ENCODE measurements around the gene CREBBP. TPM values are rescaled to one million over a fixed set of nuclear protein-coding genes. Genes with fewer than 3 reads are reported as not detected.

The CREBBP gene
- total RNA-seq, 1 experiment from 2014 or later: 79.1 TPM

DNA sequence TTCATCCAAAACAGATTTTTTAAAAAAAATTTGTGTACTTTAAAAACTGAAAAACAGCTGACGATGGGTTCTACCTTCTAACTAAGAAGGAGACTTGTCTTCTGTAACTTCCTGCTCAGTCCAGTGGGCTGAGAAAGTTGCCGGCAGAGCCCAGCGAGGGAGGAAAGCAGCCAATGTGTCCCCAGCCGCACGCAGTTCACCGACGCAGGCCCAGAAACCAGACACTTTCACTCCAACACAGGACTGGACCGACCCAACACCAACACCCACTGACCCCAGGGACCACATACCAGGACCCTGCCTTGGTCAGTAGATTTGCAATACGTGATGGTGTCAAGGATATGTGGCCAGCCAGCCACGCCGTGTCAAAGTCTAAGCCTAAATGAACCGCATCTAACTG is 188.8 kb downstream of the CREBBP start:
- H3K27ac ChIP-seq (ENCODE audit: insufficient read length, low read depth, low read length): no peak overlapping the region
- TF ChIP-seq CTCF (conservative IDR thresholded peaks at IDR 0.05): no peak; the same call in 2 of the 3 replicates
- H3K9me3 Mint-ChIP-seq: no peaks in the 10 kb centered on the region

More for the DNA sequence above, 188.8 kb downstream of the CREBBP start:
- no peak overlapping the region for H3T11ph ChIP-seq (ENCODE audit: low read length)
- H3K27me3 ChIP-seq (ENCODE audit: insufficient read depth, low read length): no peaks in the 10 kb centered on the region
- H3K4me2 ChIP-seq (ENCODE audit: insufficient read depth, insufficient read length, low read length): no peak overlapping the region
- H3K9me3 ChIP-seq (ENCODE audit: control insufficient read depth, low read depth, low read length): no peaks in the 10 kb centered on the region
- H3K4me1 Mint-ChIP-seq: peaks cover 7 to 13% of the 10 kb centered on the region in 2 experiments; a peak in 3 of 4 replicates
- H3K23me2 ChIP-seq (ENCODE audit: insufficient read length, low read depth, low read length, poor library complexity, severe bottlenecking): no peaks in the 10 kb centered on the region
- no peak overlapping the region for H4K5ac ChIP-seq (ENCODE audit: insufficient read length, low read depth, low read length)
- H2BK5ac ChIP-seq (ENCODE audit: insufficient read length, low read length): no peak overlapping the region
- H4K8ac ChIP-seq (replicated peaks; ENCODE audit: insufficient read length, low read depth, low read length): no peak overlapping the region
- no peak overlapping the region for H2BK15ac ChIP-seq (ENCODE audit: low read depth, low read length)
- H2AFZ ChIP-seq (ENCODE audit: low read length): no peak overlapping the region
- H3K4me3 Mint-ChIP-seq: no peak overlapping the region
- no peak for DNase-seq
- no peak overlapping the region for H2AK5ac ChIP-seq (ENCODE audit: insufficient read length, low read length)
- no peak overlapping the region for H3K14ac ChIP-seq (ENCODE audit: insufficient read depth, low read length)
- no peaks in the 10 kb centered on the region for H3K79me1 ChIP-seq (ENCODE audit: insufficient read depth, low read depth, low read length, poor library complexity, severe bottlenecking)
- H3K27ac Mint-ChIP-seq: 0 out of 7 replicates have a peak overlapping the region, but pooled peaks of 2 of the 3 experiments have one; percentile 44 to 45
- no peak overlapping the region for H3K18ac ChIP-seq (ENCODE audit: insufficient read length, low read depth, low read length)
- no peak overlapping the region for H2BK20ac ChIP-seq (ENCODE audit: low read depth, low read length, poor library complexity, severe bottlenecking)
- H4K91ac ChIP-seq (ENCODE audit: insufficient read length, low read depth, low read length): no peak overlapping the region
- H3K23ac ChIP-seq (ENCODE audit: insufficient read length, low read depth, low read length): no peak overlapping the region
- no peak overlapping the region for H2BK12ac ChIP-seq (ENCODE audit: insufficient read length, low read depth, low read length)
- WGBS (ENCODE audit: extremely low coverage, insufficient read length, low lambda C conversion rate): no CpG with 5 or more reads among the region's 12 CpGs
- no peak overlapping the region for H3K9ac ChIP-seq (ENCODE audit: extremely low read depth, insufficient read length, low read length)
- peaks cover 26 to 54% (median 33%) of the 10 kb centered on the region in 3 experiments; a peak in 6 of 7 replicates for H3K36me3 Mint-ChIP-seq (ENCODE audit: insufficient read depth in 1 of 3, low read depth in 3 of 3)
- no peaks in the 10 kb centered on the region for H3K4me1 ChIP-seq (ENCODE audit: insufficient read depth, low read length)
- H3K27me3 Mint-ChIP-seq (ENCODE audit: low read depth): no peaks in the 10 kb centered on the region
- no peak overlapping the region for H3K56ac ChIP-seq (ENCODE audit: insufficient read length, low read depth, low read length)
- no peak overlapping the region for H2BK120ac ChIP-seq (ENCODE audit: low read depth, low read length, poor library complexity, severe bottlenecking)
- H4K20me1 ChIP-seq (ENCODE audit: control insufficient read depth, insufficient read depth, insufficient read length): no peaks in the 10 kb centered on the region
- no peaks in the 10 kb centered on the region; the same call in 1 of the 2 replicates for H3K79me2 ChIP-seq (ENCODE audit: insufficient read depth, low read length)
- H3K4ac ChIP-seq (ENCODE audit: low read depth, low read length): no peak overlapping the region

Measured in H9 (cell line).